AG04449 (cell line): ENCODE data around the gene HIRA.

Experiments
- CTCF ChIA-PET: fragments of 350-600 bp; formaldehyde crosslinking; extraction: SDS; loops from one replicate; lab custom pipeline; 2021; ENCODE audit warnings: antibody characterized with exemption; lab: Yijun Ruan, JAX
- POLR2A ChIA-PET: fragments of 400-600, 350-600 bp; formaldehyde crosslinking; extraction: SDS; loops from one replicate; lab custom pipeline; 2020; ENCODE audit warnings: antibody characterized with exemption, inconsistent platforms; lab: Yijun Ruan, JAX
- DNase-seq: peaks from one replicate; pipeline ENCODE4 v3.0.0-alpha.2; 2010; ENCODE audit warnings: low read depth, low spot score
- H3K4me3 ChIP-seq: 2 replicates; pipeline ENCODE4 v1.5.1; 2011; ENCODE audit warnings: low read depth, mild to moderate bottlenecking, control low read depth, low read length
- TF ChIP-seq, protein P1 (sequence below): IDR thresholded peaks from one replicate; pipeline ENCODE4 v1.5.1; 2011; ENCODE audit warnings: mild to moderate bottlenecking, moderate library complexity, low read length, control low read depth, inconsistent platforms; ENCODE audit not compliant: insufficient read depth; ENCODE audit errors: missing control alignments

The HIRA gene

DNA sequence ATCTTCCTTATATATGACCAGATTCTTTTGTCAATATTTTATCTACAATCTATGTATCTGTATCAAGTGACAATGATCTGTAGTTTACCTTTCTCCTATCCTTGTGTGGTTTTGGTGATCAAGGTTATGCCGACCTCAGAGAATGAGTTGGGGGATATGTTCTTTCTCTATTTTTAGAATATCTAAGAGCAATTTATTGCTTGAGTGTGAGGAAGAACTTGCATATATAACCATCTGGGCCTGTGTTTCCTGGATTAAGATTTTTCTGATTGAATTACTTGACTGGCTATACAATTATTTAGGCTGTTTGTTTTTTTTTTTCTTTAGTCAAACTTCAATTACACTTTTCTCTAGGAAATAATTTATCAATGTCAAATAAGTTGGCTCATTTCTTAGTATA lies 30.0 kb upstream of the HIRA start:
- H3K4me3 ChIP-seq: no peak overlapping the region
- DNase-seq: no peak
- TF ChIP-seq, protein P1, sequence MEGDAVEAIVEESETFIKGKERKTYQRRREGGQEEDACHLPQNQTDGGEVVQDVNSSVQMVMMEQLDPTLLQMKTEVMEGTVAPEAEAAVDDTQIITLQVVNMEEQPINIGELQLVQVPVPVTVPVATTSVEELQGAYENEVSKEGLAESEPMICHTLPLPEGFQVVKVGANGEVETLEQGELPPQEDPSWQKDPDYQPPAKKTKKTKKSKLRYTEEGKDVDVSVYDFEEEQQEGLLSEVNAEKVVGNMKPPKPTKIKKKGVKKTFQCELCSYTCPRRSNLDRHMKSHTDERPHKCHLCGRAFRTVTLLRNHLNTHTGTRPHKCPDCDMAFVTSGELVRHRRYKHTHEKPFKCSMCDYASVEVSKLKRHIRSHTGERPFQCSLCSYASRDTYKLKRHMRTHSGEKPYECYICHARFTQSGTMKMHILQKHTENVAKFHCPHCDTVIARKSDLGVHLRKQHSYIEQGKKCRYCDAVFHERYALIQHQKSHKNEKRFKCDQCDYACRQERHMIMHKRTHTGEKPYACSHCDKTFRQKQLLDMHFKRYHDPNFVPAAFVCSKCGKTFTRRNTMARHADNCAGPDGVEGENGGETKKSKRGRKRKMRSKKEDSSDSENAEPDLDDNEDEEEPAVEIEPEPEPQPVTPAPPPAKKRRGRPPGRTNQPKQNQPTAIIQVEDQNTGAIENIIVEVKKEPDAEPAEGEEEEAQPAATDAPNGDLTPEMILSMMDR: no peak
- ChIA-PET CTCF (interaction anchor here (1.2 kb wide), 1 partner anchor 12 kb away, joined by 4 read pairs; no protein-coding TSS in a partner anchor), POLR2A (no interaction called here)

DNA sequence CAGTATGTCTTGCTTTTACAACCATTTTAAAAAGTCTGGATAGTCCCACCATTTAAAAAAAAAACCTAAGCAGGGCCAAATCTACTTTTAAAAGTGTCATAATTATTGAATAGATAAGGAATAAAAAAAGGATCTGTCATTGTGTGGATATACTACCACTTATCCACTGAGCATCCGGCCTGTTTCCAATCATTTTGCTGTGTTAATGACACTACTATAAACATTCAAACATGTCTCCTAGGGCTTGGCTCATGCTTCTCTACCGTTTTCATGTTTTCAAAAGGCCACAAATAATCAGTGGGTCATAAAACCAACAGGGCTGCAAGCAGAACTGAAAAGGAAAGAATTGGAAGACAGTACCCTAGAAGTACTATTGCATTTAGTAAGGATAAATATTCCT lies 28.5 kb upstream of the HIRA start:
- TF ChIP-seq, protein P1: no peak
- ChIA-PET CTCF (no interaction called here), POLR2A (no interaction called here)
- no peak overlapping the region for H3K4me3 ChIP-seq
- DNase-seq: no peak

DNA sequence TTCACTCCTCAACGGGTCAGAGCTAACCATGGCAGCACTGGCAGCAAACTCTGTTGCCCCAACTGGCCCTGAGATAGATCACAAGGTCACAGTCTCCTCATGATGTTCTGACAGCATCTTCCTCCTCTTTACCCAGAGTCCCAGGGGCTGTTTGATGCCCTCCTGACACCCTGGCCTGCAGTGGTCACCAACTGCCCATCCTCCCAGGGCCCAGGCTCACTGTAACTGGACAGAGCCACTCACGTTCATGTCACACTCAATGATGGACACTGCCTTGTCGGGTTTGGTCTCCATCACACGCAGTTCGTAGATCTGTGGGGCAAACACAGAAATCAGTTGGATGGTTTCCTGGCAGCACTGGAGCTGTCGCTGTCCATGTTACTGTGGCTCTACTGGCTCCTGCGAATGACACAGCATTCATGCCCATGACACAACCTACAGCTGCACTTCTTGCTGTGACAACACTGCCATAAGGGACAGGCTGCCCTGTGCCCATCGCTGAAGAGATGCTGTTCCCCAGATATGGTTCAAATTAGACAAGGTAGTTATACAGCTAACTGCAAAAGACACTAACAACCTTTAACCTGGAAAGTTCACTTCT lies 26.4 kb upstream of the HIRA start:
- TF ChIP-seq, protein P1: no peak
- ChIA-PET CTCF (interaction anchor here (0.7 kb wide), 1 partner anchor 11 kb away, joined by 3 read pairs; no protein-coding TSS in a partner anchor), POLR2A (no interaction called here)

DNA sequence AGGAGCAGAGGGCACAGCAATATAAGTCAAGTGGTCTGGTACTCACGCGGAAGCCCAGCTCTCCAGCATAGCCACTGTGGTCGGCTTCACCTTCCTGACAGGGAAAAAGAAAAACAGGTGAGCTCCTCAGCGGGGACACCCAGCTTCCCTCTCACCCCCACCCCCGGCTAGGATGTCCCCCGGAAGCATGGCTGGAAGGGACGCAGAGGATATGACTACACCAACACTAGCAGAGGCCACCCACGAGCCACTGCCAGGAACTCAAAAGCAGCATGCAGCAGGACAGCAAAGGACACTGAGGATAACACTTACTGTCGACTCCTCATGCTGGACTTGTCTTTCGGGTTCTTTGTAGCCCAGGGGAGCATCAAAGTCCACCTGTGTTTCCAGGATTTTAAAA lies 25.0 kb upstream of the HIRA start:
- ChIA-PET CTCF (no interaction called here), POLR2A (no interaction called here)
- H3K4me3 ChIP-seq: no peak overlapping the region
- TF ChIP-seq, protein P1: no peak
- no peak for DNase-seq

More for the DNA sequence above, 26.4 kb upstream of the HIRA start:
- no peak for DNase-seq
- H3K4me3 ChIP-seq: no peak overlapping the region

DNA sequence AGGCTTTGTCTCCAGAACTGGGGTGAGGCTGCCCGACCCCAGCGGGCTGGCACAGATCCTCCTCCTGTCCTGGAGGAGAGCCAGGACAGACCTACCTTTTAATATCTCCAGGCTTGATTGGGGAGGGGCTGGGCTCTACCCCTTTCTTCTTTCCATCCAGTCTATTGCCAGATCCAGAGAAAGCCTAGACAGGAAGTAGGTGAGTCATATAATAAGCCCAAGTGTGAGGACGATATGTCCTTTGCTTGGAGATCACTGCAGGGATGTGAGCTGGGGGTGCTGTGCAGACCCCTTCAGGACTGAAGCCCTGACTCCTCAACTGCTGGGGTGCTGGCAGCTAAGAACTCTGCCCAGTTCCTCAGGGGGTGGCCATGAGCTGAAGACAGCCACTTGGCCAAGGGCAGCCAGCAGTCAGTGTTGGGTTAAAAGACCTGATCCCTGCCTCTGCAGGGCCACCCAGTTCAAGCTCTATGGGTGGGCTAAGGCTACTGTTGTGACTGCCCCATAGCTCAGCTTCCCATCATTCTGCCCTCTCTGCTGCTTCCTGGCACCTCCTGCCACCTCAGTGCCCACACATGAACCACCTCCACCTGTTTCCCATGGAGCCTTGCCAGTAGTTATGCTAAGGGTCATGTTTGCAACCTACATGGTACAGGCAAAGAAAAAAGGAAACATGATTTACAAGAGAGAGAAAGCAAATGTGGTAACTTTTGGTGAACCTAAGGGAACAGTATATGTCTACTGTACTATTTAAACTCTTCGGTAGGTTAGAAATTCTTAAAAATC lies 24.2 kb upstream of the HIRA start:
- no peak overlapping the region for H3K4me3 ChIP-seq
- ChIA-PET POLR2A (no interaction called here), CTCF (no interaction called here)
- TF ChIP-seq, protein P1: no peak
- no peak for DNase-seq

GRCh38 chr22:19455033-19455432 lies 23.5 kb upstream of the HIRA start:
- POLR2A ChIA-PET: no interaction called here
- TF ChIP-seq, protein P1: no peak
- CTCF ChIA-PET: no interaction called here

More at GRCh38 chr22:19455033-19455432, 23.5 kb upstream of the HIRA start:
- no peak overlapping the region for H3K4me3 ChIP-seq
- DNase-seq: no peak
